Fibroblast of lung (primary cell): ENCODE results near the gene IL17REL. TPM values are rescaled to one million over a fixed set of nuclear protein-coding genes. Genes with fewer than 3 reads are reported as not detected.

Experiments used
- DNase-seq, 2 donors: peaks; one replicate each; pipeline versions ENCODE4 v3.0.0 to v3.0.0-alpha.2; 2010; ENCODE audit warnings: low read depth in 2 of 2
- H2AFZ ChIP-seq: 2 replicates; pipeline ENCODE4 v1.5.1; 2012; ENCODE audit warnings: low read length, control low read depth, inconsistent platforms
- H3K27ac ChIP-seq: 2 replicates; pipeline ENCODE4 v1.5.1; 2011; ENCODE audit warnings: low read length, control low read depth; ENCODE audit not compliant: insufficient read depth
- H3K27me3 ChIP-seq: 2 replicates; pipeline ENCODE4 v1.5.1; 2011; ENCODE audit warnings: mild to moderate bottlenecking, low read length; ENCODE audit not compliant: control insufficient read depth, insufficient read depth
- H3K36me3 ChIP-seq: 2 replicates; pipeline ENCODE4 v1.5.1; 2011; ENCODE audit warnings: low read length; ENCODE audit not compliant: control insufficient read depth, insufficient read depth
- H3K4me1 ChIP-seq: 2 replicates; pipeline ENCODE4 v1.5.1; 2011; ENCODE audit warnings: low read length; ENCODE audit not compliant: control insufficient read depth, insufficient read depth; ENCODE audit errors: extremely low read depth
- H3K4me2 ChIP-seq: 2 replicates; pipeline ENCODE4 v1.5.1; 2011; ENCODE audit warnings: low read length, control low read depth; ENCODE audit not compliant: insufficient read depth; ENCODE audit errors: extremely low read depth
- H3K4me3 ChIP-seq, 4 experiments: fragments of 200-600 bp in 1 of 4; sonication (generic) in 1 of 4; replicated peaks in 1 of 4; 2 replicates each; pipeline ENCODE4 v1.5.1; 2011 to 2016; ENCODE audit warnings: low read length in 4 of 4, low read depth in 3 of 4, mild to moderate bottlenecking in 3 of 4, control low read depth in 2 of 4, inconsistent platforms in 1 of 4, mixed read lengths in 1 of 4; ENCODE audit not compliant: insufficient read depth in 1 of 4; ENCODE audit errors: control extremely low read depth in 1 of 4
- H3K79me2 ChIP-seq: 2 replicates; pipeline ENCODE4 v1.5.1; 2012; ENCODE audit warnings: mild to moderate bottlenecking, low read length, inconsistent platforms; ENCODE audit not compliant: control insufficient read depth, insufficient read depth
- H3K9ac ChIP-seq: 2 replicates; pipeline ENCODE4 v1.5.1; 2011; ENCODE audit warnings: mild to moderate bottlenecking, low read length, control low read depth; ENCODE audit not compliant: insufficient read depth
- H3K9me3 ChIP-seq: 2 replicates; pipeline ENCODE4 v1.5.1; 2012; ENCODE audit warnings: low read depth, low read length; ENCODE audit not compliant: control insufficient read depth, insufficient read depth
- H4K20me1 ChIP-seq: 2 replicates; pipeline ENCODE4 v1.5.1; 2011; ENCODE audit warnings: low read length; ENCODE audit not compliant: control insufficient read depth, insufficient read depth; ENCODE audit errors: extremely low read depth
- EZH2 ChIP-seq: IDR thresholded peaks from 2 replicates; pipeline ENCODE4 v1.5.1; 2012; ENCODE audit warnings: low read length, control low read depth, mild to moderate bottlenecking; ENCODE audit errors: missing control alignments
- polyA plus RNA-seq, 2 donors: library from polyadenylated mRNA; depleted of rRNA in 1 of 2; stranded (reverse) in 1 of 2; unstranded in 1 of 2; fragments of >200 nt; gene quantifications; 2 replicates each; pipeline ENCODE4 v1.2.1, GENCODE V29; 2011 to 2012; ENCODE audit warnings: missing spikeins in 1 of 2
- total RNA-seq: library from RNA; depleted of rRNA; stranded (reverse); fragments of >200 nt; gene quantifications from 2 replicates; pipeline ENCODE4 v1.2.1, GENCODE V29; 2014
- TF ChIP-seq, protein P1 (sequence below), 2 donors: IDR thresholded peaks in 1 of 2; conservative IDR thresholded peaks in 1 of 2; 1 replicate in 1 of 2; 2 replicates in 1 of 2; pipeline ENCODE4 v1.5.1; 2011 to 2012; ENCODE audit warnings: low read length in 2 of 2, control low read depth in 1 of 2, inconsistent platforms in 1 of 2, low read depth in 1 of 2, mild to moderate bottlenecking in 1 of 2

Gene IL17REL
- total and polyA plus RNA-seq, 2 donors (not counting 1 experiment from before 2014, with no cell fraction given): under 0.01 TPM; not detected in 1

DNA sequence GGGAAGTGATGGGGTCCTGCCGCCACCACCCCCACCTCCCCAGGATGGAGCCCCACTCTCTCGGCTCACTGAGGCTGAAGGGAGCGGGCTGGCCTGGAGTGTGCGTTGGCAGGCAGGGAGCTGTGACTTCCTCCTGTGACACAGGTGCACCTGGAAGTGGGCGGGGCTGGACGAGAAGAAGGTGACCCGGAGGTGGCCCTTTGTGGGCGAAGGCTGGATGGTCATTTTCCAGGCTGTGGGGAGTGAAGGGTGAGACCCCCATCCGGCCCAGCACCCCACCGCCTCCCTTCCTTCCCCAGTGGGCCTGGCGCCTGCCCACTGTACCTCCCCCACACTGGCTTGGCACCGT, 15.3 kb downstream of the IL17REL start:
- H3K4me1 ChIP-seq: no peaks in the 10 kb centered on the region
- H4K20me1 ChIP-seq: no peaks in the 10 kb centered on the region
- H2AFZ ChIP-seq: no peak overlapping the region
- H3K27ac ChIP-seq: no peak overlapping the region
- H3K79me2 ChIP-seq: no peaks in the 10 kb centered on the region
- no peak for DNase-seq
- H3K36me3 ChIP-seq: no peaks in the 10 kb centered on the region
- no peak overlapping the region for H3K4me2 ChIP-seq
- H3K27me3 ChIP-seq: no peaks in the 10 kb centered on the region
- no peaks in the 10 kb centered on the region for H3K9me3 ChIP-seq
- no peak for TF ChIP-seq EZH2
- TF ChIP-seq, protein P1, sequence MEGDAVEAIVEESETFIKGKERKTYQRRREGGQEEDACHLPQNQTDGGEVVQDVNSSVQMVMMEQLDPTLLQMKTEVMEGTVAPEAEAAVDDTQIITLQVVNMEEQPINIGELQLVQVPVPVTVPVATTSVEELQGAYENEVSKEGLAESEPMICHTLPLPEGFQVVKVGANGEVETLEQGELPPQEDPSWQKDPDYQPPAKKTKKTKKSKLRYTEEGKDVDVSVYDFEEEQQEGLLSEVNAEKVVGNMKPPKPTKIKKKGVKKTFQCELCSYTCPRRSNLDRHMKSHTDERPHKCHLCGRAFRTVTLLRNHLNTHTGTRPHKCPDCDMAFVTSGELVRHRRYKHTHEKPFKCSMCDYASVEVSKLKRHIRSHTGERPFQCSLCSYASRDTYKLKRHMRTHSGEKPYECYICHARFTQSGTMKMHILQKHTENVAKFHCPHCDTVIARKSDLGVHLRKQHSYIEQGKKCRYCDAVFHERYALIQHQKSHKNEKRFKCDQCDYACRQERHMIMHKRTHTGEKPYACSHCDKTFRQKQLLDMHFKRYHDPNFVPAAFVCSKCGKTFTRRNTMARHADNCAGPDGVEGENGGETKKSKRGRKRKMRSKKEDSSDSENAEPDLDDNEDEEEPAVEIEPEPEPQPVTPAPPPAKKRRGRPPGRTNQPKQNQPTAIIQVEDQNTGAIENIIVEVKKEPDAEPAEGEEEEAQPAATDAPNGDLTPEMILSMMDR (conservative IDR thresholded peaks at IDR 0.05 in 1 of 2, IDR thresholded peaks at IDR 0.05 in 1 of 2; ENCODE audit: low read depth in 1 of 2, low read length in 2 of 2): no peak
- H3K4me3 ChIP-seq: no peak overlapping the region
- H3K9ac ChIP-seq: no peak overlapping the region

- Histone ChIP-seq H3K27ac (no peak overlapping the region), H3K9ac (no peak overlapping the region), H3K79me2 (no peaks in the 10 kb centered on the region), H2AFZ (no peak overlapping the region), H3K36me3 (no peaks in the 10 kb centered on the region), H3K27me3 (no peaks in the 10 kb centered on the region), H3K9me3 (no peaks in the 10 kb centered on the region), H3K4me2 (no peak overlapping the region), H3K4me1 (no peaks in the 10 kb centered on the region), H3K4me3 (no peak overlapping the region), H4K20me1 (no peaks in the 10 kb centered on the region)
- no peak for DNase-seq
- TF ChIP-seq, protein P1 (conservative IDR thresholded peaks at IDR 0.05 in 1 of 2, IDR thresholded peaks at IDR 0.05 in 1 of 2; ENCODE audit: low read depth in 1 of 2, low read length in 2 of 2): no peak
- TF ChIP-seq EZH2: no peak
These were observed 15.9 kb downstream of the IL17REL start for GRCh38 chr22:49996518-49997250.

GRCh38 chr22:49996119-49996517, 16.4 kb downstream of the IL17REL start:
- Histone ChIP-seq H3K79me2 (no peaks in the 10 kb centered on the region), H2AFZ (no peak overlapping the region), H3K9ac (no peak overlapping the region), H3K4me3 (no peak overlapping the region), H3K27me3 (no peaks in the 10 kb centered on the region), H3K36me3 (no peaks in the 10 kb centered on the region), H4K20me1 (no peaks in the 10 kb centered on the region), H3K4me1 (no peaks in the 10 kb centered on the region), H3K9me3 (no peaks in the 10 kb centered on the region), H3K27ac (no peak overlapping the region), H3K4me2 (no peak overlapping the region)
- no peak for DNase-seq
- TF ChIP-seq EZH2: no peak
- TF ChIP-seq, protein P1 (conservative IDR thresholded peaks at IDR 0.05 in 1 of 2, IDR thresholded peaks at IDR 0.05 in 1 of 2; ENCODE audit: low read depth in 1 of 2, low read length in 2 of 2): no peak
